ENCODE data around the gene HEXB.
A peak's percentile ranks its signal among the peaks of the same experiment; 100 is the strongest.

Gene HEXB

GRCh38 chr5:74684900-74685851 lies at the start of gene HEXB:
Gene HEXB, plus strand, starts transcription at chr5:74685233. Its CDS starts 28 bp downstream, at chr5:74685261.
- DNase-seq = peak; percentile 80

DNA sequence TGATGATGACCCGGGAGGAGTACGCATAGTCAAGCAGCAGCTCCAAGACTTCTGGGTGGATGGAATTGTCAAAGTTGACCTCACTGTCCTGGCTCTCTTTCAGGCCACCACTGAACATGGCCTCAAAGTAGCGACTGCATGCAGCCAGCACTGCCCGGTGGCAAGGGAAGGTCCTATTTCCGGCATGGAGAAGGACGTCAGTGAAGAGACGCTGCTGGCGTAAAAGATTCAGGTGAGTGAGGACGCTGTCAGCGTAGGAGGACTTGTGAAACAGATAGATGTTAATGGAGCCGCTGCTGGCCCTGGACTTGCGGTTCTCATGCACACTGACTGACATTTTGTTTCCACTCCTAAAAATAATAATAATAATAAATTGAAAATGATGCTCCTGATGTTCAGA lies 48.9 kb upstream of the HEXB start:
- no peak for DNase-seq

- no peak for DNase-seq
Observed at GRCh38 chr5:74636552-74636951, 48.5 kb upstream of the HEXB start.

- no peak for DNase-seq
Observed at GRCh38 chr5:74638544-74638969, 46.5 kb upstream of the HEXB start.

- DNase-seq = no peak
Observed at GRCh38 chr5:74638970-74639806, 45.8 kb upstream of the HEXB start.

DNA sequence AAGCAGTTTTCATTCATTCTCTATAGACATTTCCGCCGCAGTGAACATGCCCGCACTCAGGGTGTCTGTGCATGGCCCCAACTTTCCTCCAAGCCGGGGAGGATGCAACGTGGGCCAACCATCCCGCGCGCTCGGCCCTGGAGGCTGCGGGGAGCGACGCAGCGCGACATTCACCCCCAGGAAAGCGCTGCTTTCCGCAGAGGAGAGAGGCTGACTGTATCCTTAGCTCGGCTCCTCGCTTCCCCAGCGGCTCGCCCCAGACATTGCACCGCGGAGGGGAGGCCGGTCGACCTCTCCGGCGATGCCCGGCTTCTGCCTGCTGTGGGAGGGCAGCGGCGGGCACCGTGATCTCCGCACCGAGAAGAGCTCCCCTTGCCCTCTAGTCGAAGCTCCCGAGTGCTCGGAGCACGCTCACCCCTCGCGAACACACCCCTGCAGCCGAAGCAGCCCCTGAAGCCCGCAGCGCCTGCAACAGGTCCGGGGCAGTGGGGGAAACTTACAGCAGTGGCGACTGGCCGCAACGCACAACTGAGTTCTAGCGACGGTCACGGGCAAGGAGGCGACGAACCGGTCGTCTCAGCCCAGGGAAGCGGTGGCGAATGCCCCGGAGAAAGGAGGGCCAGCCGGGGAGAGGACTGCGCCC lies 45.1 kb upstream of the HEXB start:
- DNase-seq = no peak

DNA sequence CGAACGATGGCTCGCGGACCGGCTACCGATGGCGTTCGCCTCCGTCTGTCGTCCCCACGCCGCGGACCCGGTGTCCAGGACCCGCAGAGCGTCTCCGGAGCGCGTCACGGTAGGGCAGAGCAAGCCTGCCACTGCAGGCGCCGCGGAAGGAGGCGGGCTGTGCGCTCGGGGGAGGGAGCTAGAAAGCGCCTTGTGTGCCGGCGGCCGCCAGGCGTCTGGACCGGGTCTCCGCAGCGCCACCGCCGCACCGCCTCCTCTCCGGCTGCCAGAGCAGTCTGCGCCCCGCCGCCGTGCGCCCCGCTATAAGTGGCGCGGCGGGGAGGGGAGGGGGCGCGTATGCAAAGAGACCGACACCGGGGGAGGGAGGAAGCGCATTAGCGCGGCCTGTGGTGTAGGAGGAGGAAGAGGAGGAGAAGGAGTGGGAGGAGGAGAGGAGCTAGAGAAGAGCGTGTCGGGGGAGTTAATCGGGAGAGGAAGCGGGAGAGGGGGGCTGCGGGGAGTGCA lies 44.5 kb upstream of the HEXB start, which contains the start of gene ENC1:
Gene ENC1 (minus strand): TSS at position 279 of the 504 bp plus-strand sequence. CDS start 4,243 bp downstream, outside the sequence.
- peak; percentile 64 for DNase-seq

DNA sequence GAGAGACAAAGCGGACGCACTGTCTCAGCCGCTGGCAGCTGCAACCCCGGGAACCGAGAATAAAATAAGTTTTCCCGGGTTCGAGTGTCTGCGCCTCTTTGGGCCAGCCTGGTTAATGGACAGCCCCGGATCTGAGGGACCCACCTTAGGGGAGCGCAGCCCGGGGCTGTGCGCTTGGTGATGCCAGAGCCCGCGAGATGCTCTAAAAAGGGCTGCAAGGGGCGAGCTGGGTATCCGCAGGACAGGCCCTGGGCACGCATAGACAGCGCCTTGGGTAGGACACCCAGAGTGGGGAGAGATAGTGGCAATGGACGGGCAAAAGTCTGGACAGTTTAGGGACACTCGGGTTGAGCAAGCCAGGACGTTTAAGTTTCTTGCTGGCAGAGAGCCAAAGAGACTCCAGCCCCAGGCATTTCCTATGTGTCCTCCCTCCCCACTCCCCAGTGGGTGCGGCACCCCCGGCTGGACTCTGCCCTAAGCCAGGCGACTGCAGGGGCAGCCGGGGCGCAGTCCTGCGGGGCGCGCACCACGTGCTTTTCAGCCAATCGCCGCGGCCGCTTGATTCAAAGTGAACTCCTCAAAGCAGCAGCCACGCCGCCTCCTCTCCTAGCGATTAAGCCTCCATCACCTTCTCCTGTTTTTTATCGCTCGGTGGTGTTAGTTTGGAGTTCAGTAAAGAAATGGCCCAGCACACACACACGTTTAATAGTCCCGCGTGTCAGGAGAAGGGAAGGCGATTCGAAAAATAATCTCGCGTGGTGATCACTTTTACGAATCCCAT lies 43.9 kb upstream of the HEXB start:
- no peak for DNase-seq

DNA sequence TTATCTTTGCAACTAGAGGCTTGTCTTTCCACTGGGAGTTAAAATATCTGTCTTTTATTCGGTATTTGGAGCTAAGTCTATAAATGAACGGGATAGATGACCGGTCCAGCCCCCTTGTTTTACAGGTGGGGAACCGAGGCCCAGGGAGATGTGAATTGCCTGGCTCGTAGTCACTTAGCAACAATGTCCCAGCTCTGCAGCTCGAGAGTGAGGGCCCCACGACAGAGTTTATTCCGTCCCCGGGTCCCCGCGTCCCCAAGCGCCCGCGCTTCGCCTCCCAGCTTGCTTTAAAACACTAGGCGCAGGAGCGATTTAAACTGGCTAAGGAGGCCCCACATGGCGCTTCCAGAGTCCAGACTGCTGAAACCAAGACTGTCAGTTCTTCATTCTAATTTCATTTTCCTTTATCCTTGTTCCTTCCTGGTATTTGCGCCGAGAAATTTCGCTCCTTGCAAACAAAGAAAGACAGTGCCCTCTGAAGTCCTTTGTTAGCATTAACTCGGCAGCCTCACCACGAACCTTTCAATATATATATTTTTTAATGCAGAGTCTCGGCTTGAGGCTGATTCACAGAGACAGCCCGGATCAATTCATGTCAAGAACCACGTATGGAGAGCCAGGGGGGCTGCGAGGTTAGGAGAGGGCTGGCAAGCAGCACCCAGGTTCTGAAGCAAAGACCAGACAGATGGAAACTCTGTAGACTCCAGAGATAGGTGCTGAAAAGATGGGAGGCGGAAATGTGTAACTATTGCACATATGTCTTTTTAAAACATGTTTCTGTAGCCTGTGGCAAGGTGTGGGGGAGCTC lies 43.1 kb upstream of the HEXB start:
- peak; percentile 79 for DNase-seq

DNA sequence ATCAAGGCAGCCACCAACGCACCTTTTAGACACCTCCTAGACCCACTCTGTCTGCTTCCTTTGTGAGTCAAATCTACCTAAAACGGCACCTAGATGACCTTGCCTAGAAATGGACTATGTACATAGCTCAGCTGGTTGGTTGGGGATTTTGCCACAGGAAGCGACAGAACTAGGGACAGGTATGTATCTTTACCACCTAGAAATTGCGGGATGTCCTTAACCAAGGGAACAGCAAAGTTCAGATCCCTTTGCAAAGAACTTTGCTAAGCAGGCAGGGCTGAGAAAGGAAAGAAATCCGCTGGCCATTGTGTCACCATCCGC lies 42.5 kb upstream of the HEXB start:
- DNase-seq = no peak

DNA sequence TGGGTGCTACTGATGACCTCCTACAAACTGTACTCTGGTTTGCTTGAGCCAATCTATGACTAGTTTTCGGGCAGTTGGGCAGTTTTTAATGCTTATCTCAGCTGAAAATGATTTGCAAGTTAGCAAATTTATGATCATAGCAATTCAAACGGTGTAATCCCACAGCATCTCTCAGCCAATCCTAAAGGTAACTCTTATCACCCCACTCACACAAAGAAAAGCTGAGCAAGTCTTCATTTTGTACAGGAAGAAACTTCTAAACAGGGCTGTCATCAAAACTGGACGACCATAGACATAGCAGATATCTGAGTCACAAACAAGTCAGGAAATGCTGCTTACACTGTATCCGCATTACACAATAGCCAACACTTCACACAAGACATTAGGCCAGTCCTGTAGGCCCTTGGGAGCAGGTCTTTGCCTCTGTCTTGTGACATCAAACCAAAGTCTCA lies 41.9 kb upstream of the HEXB start:
- DNase-seq = no peak

- DNase-seq = no peak
Observed at GRCh38 chr5:74647096-74647495, 37.9 kb upstream of the HEXB start.

- DNase-seq = peak; percentile 75
Observed at GRCh38 chr5:74648835-74649293, 36.2 kb upstream of the HEXB start.

DNA sequence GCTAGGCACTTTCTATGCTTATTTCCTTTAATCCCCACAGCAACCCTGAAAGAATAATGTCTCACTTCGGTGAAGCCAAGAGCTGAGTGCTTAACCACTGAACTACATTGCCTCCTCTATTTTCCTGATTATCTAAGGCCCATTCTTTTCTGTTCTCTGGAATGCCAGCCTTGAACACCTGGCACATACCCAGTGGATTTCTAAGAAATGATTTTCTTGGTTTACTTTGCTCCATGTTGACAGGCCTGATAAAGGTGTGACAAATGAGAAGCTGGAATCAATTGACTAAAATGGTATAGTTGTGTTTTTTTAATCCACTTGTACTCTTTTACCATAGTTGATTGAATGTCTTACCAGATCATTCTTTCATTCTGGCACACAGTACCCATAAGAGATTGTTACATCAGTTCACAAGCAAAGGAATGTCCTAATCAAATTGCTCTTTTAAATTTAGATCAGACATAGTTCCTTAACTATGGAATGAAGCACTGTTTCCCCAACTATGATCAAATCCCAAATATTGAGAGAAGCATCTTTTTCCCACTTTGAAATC lies 35.5 kb upstream of the HEXB start:
- DNase-seq = no peak

- no peak for DNase-seq
Observed at GRCh38 chr5:74651710-74652109, 33.3 kb upstream of the HEXB start.

- DNase-seq = no peak
Observed at GRCh38 chr5:74652576-74652975, 32.5 kb upstream of the HEXB start.

- DNase-seq = no peak
Observed at GRCh38 chr5:74653991-74654390, 31.0 kb upstream of the HEXB start.

GRCh38 chr5:74655206-74655605 lies 29.8 kb upstream of the HEXB start:
- no peak for DNase-seq

GRCh38 chr5:74655716-74656115 lies 29.3 kb upstream of the HEXB start:
- DNase-seq = no peak

- DNase-seq = no peak
Observed at GRCh38 chr5:74657165-74657564, 27.9 kb upstream of the HEXB start.

DNA sequence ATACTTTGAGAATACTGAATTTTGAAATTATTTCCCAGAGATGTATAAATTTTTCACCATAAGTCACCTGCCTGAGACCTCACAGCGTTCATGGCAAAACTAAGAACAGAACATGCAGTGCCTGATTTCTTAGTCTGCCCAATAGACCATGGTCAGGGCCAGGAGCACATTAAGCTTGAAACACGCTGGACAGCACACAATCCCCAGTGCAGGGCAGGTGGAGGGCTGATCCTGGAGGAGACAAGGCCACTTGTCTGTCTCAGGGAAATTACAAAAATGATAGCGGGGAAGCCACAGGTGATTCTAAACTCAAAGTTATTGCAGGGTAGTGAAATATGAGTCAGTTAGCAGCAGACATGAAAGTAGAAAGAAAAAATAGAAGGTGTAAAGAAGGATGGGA lies 25.9 kb upstream of the HEXB start:
- DNase-seq = no peak
